OCI-LY7 (cell line): ENCODE measurements around the gene ZNF570. TPM values are rescaled to one million over a fixed set of nuclear protein-coding genes. Genes with fewer than 3 reads are reported as not detected.

ENCODE experiments used
- BruUV-seq: library from RNA; stranded (reverse); fragments of 400-500 nt; replicated peaks from 2 replicates; lab custom pipeline; 2021; lab: Mats Ljungman, UMichigan
- CTCF ChIA-PET: fragments of 300-600 bp; sonication (Branson Sonifier 250); formaldehyde crosslinking; loops from one replicate; lab custom pipeline; 2022; ENCODE audit warnings: antibody characterized with exemption; ENCODE audit not compliant: unreplicated experiment; lab: Charles Lee
- POLR2A ChIA-PET: fragments of 300-600 bp; sonication (Branson Sonifier 250); formaldehyde crosslinking; loops from one replicate; lab custom pipeline; 2022; ENCODE audit warnings: antibody characterized with exemption; lab: Charles Lee
- DNase-seq: peaks from one replicate; pipeline ENCODE4 v3.0.0-alpha.2; 2015; ENCODE audit warnings: low spot score
- H2AFZ ChIP-seq: fragments of 200-600 bp; sonication (generic), shearing (Covaris generic); 2 replicates; pipeline ENCODE4 v1.6.1; 2014; ENCODE audit warnings: mild to moderate bottlenecking, antibody characterized with exemption, low read length, moderate library complexity
- H3K27ac ChIP-seq: fragments of 200-600 bp; sonication (generic); 2 replicates; pipeline ENCODE4 v1.5.1; 2014; ENCODE audit warnings: mixed run types, low read depth, mild to moderate bottlenecking, moderate library complexity, low read length, inconsistent platforms; ENCODE audit not compliant: poor library complexity, severe bottlenecking
- H3K36me3 ChIP-seq: fragments of 200-600 bp; sonication (generic); 2 replicates; pipeline ENCODE4 v1.6.1; 2014; ENCODE audit warnings: mild to moderate bottlenecking, antibody characterized with exemption, low read length, moderate library complexity, mixed read lengths; ENCODE audit not compliant: insufficient read depth
- H3K4me1 ChIP-seq: fragments of 200-600 bp; sonication (generic); 2 replicates; pipeline ENCODE4 v1.5.1; 2014; ENCODE audit warnings: mild to moderate bottlenecking, low read length; ENCODE audit not compliant: insufficient read depth, poor library complexity, severe bottlenecking
- H3K4me2 ChIP-seq: fragments of 200-600 bp; sonication (generic); 2 replicates; pipeline ENCODE4 v1.6.1; 2014; ENCODE audit warnings: mild to moderate bottlenecking, low read length
- H3K4me3 ChIP-seq: fragments of 200-600 bp; sonication (generic); 2 replicates; pipeline ENCODE4 v1.5.1; 2014; ENCODE audit warnings: mild to moderate bottlenecking, low read depth, low read length; ENCODE audit not compliant: poor library complexity, severe bottlenecking
- H3K79me2 ChIP-seq: fragments of 200-600 bp; sonication (generic); 2 replicates; pipeline ENCODE4 v1.6.1; 2016; ENCODE audit warnings: low read depth, mild to moderate bottlenecking, low read length, moderate library complexity, mixed read lengths; ENCODE audit not compliant: insufficient read depth
- H3K9me2 ChIP-seq: fragments of 200-600 bp; sonication (generic); 2 replicates; pipeline ENCODE4 v1.6.1; 2016; ENCODE audit warnings: mild to moderate bottlenecking, low read length, mixed read lengths; ENCODE audit not compliant: insufficient read depth
- H3K9me3 ChIP-seq: fragments of 200-600 bp; sonication (generic); 2 replicates; pipeline ENCODE4 v1.6.1; 2014; ENCODE audit warnings: mild to moderate bottlenecking, mixed run types, low read length, mixed read lengths
- H4K20me1 ChIP-seq: fragments of 200-600 bp; sonication (generic); 2 replicates; pipeline ENCODE4 v1.6.1; 2014; ENCODE audit warnings: mild to moderate bottlenecking, antibody characterized with exemption, low read length, moderate library complexity, mixed read lengths; ENCODE audit not compliant: insufficient read depth
- CTCF ChIP-seq: fragments of 200-600 bp; sonication (generic); conservative IDR thresholded peaks from 2 replicates; pipeline ENCODE4 v1.5.1; 2014; ENCODE audit warnings: mild to moderate bottlenecking, antibody characterized with exemption, low read length, moderate library complexity, mixed read lengths
- EZH2phosphoT487 ChIP-seq: fragments of 200-600 bp; sonication (generic); IDR thresholded peaks from 2 replicates; pipeline ENCODE4 v1.6.1; 2018; ENCODE audit warnings: low read depth, borderline replicate concordance, mild to moderate bottlenecking, mixed run types, antibody characterized with exemption, low read length, moderate library complexity, mixed read lengths
- intact Hi-C: fragments of 100-400 bp; cut with micrococcal nuclease; formaldehyde crosslinking; loops from one replicate; pipeline ENCODE4 v1.10.0; 2022; ENCODE audit not compliant: unreplicated experiment
- total RNA-seq, 2 experiments: library from RNA; depleted of rRNA in 1 of 2; stranded (reverse); fragments of >200 nt in 1 of 2; shearing (Covaris generic) in 1 of 2; gene quantifications; 2 replicates each; pipeline ENCODE4 v1.2.3, GENCODE V29; 2014 to 2022

Gene ZNF570
- total RNA-seq, 2 experiments from 2014 or later = 5.1 to 6.7 TPM

DNA sequence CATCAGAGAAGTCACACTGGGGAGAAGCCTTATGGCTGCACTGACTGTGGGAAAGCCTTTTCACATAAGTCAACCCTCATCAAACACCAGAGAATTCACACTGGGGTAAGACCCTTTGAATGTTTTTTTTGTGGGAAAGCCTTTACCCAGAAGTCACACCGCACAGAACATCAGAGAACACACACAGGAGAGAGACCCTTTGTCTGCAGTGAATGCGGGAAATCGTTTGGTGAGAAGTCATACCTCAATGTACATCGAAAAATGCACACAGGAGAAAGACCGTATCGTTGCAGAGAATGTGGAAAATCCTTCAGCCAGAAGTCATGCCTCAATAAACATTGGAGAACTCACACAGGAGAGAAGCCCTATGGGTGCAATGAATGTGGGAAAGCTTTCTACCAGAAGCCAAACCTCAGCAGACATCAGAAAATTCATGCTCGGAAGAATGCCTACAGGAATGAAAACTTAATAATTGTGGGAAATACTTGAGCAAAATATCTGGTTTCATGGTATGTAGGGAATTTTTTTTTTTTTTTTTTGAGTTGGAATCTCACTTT, 68.3 kb downstream of the ZNF570 start:
- Histone ChIP-seq H3K4me1 (no peaks in the 10 kb centered on the region), H4K20me1 (no peaks in the 10 kb centered on the region), H3K4me2 (no peak overlapping the region), H3K9me2 (no peaks in the 10 kb centered on the region), H2AFZ (no peak overlapping the region), H3K27ac (no peak overlapping the region), H3K4me3 (no peak overlapping the region), H3K36me3 (no peaks in the 10 kb centered on the region), H3K79me2 (no peaks in the 10 kb centered on the region), H3K9me3 (0 out of 2 replicates have a peak, but pooled peaks cover 22% of the 10 kb centered on the region)
- POLR2A ChIA-PET = no interaction called here
- intact Hi-C loops = no loop called here
- TF ChIP-seq CTCF = no peak
- no peak for TF ChIP-seq EZH2phosphoT487
- no TSS peak for BruUV-seq
- CTCF ChIA-PET = no interaction called here
- no peak for DNase-seq

Other genes starting within 250 kb of the ZNF570 start
- 7.9 and 9.2 TPM in 2 replicates for gene ZNF527, start 98.3 kb upstream of the ZNF570 start, total RNA-seq (2014; rRNA removed; shearing (Covaris generic))
- 5.4 and 9.6 TPM in 2 replicates for gene ZNF527, start 98.3 kb upstream of the ZNF570 start, total RNA-seq (2022)
- gene ZNF569, start 1.9 kb upstream of the ZNF570 start, total RNA-seq (2014; rRNA removed; shearing (Covaris generic)) = 10.5 and 11.8 TPM in 2 replicates
- 10.2 and 12.2 TPM in 2 replicates for gene ZNF569, start 1.9 kb upstream of the ZNF570 start, total RNA-seq (2022)
- 0.25 and 0.44 TPM in 2 replicates for gene ZNF793, start 37.6 kb downstream of the ZNF570 start, total RNA-seq (2014; rRNA removed; shearing (Covaris generic))
- 0.53 and 0.77 TPM in 2 replicates for gene ZNF793, start 37.6 kb downstream of the ZNF570 start, total RNA-seq (2022)
- 1.3 and 8.0 TPM in 2 replicates for gene ZNF571, start 125.4 kb downstream of the ZNF570 start, total RNA-seq (2014; rRNA removed; shearing (Covaris generic))
- 2.6 and 4.2 TPM in 2 replicates for gene ZNF571, start 125.4 kb downstream of the ZNF570 start, total RNA-seq (2022)
- gene ZNF540, start 125.5 kb downstream of the ZNF570 start, total RNA-seq (2014; rRNA removed; shearing (Covaris generic)) = 0.44 and 0.59 TPM in 2 replicates
- 0.39 and 0.46 TPM in 2 replicates for gene ZNF540, start 125.5 kb downstream of the ZNF570 start, total RNA-seq (2022)
- 4.5 and 6.2 TPM in 2 replicates for gene ZFP30, start 186.1 kb downstream of the ZNF570 start, total RNA-seq (2014; rRNA removed; shearing (Covaris generic))
- gene ZFP30, start 186.1 kb downstream of the ZNF570 start, total RNA-seq (2022) = 12.8 and 13.5 TPM in 2 replicates